Measurements from ENCODE around the gene ANO3. TPM values are rescaled to one million over a fixed set of nuclear protein-coding genes. Genes with fewer than 3 reads are reported as not detected.

Gene ANO3
- total and polyA plus RNA-seq, 4 experiments from 2014 or later, result not detected

GRCh38 chr11:26319906-26320305 lies 12.0 kb upstream of the ANO3 start:
- Mint-ChIP-seq H3K27me3 (no peaks in the 10 kb centered on the region), H3K27ac (no peak overlapping the region), H3K4me3 (no peak overlapping the region), H3K4me1 (no peaks in the 10 kb centered on the region), H3K9me3 (peaks cover 0 to 4% (median 0%) of the 10 kb centered on the region in 8 donors), H3K36me3 (no peaks in the 10 kb centered on the region)
- intact Hi-C loops (cut with micrococcal nuclease), result no loop called here
- no peak overlapping the region for H3K27ac ChIP-seq (ENCODE audit: low read depth, low read length)
- no peaks in the 10 kb centered on the region for H3K4me1 ChIP-seq (ENCODE audit: insufficient read depth, low read length)
- no peak for DNase-seq
- ChIA-PET POLR2A (ENCODE audit: partially characterized antibody) (no interaction called here), CTCF (ENCODE audit: partially characterized antibody) (no interaction called here)
- H3K36me3 ChIP-seq (ENCODE audit: insufficient read depth, low read length), result no peaks in the 10 kb centered on the region
- H3K4me3 ChIP-seq (ENCODE audit: low read length in 2 of 2), result no peak overlapping the region
- H3K27me3 ChIP-seq (ENCODE audit: insufficient read depth, low read length), result no peaks in the 10 kb centered on the region
- H3K9me3 ChIP-seq (ENCODE audit: control insufficient read depth in 1 of 2, low read length in 2 of 2), result no peaks in the 10 kb centered on the region

GRCh38 chr11:26321516-26321915 lies 10.4 kb upstream of the ANO3 start:
- H3K9me3 ChIP-seq (ENCODE audit: control insufficient read depth in 1 of 2, low read length in 2 of 2), result no peaks in the 10 kb centered on the region
- POLR2A ChIA-PET (ENCODE audit: partially characterized antibody), result no interaction called here
- H3K27ac ChIP-seq (ENCODE audit: low read depth, low read length), result no peak overlapping the region
- H3K36me3 ChIP-seq (ENCODE audit: insufficient read depth, low read length), result no peaks in the 10 kb centered on the region
- Mint-ChIP-seq H3K4me1 (no peaks in the 10 kb centered on the region), H3K27ac (no peak overlapping the region), H3K9me3 (peaks cover 0 to 4% (median 0%) of the 10 kb centered on the region in 8 donors), H3K27me3 (no peaks in the 10 kb centered on the region), H3K4me3 (no peak overlapping the region), H3K36me3 (no peaks in the 10 kb centered on the region)
- CTCF ChIA-PET (ENCODE audit: partially characterized antibody), result no interaction called here
- DNase-seq, result no peak
- intact Hi-C loops (cut with micrococcal nuclease), result no loop called here
- H3K4me1 ChIP-seq (ENCODE audit: insufficient read depth, low read length), result no peaks in the 10 kb centered on the region
- H3K27me3 ChIP-seq (ENCODE audit: insufficient read depth, low read length), result no peaks in the 10 kb centered on the region
- H3K4me3 ChIP-seq (ENCODE audit: low read length in 2 of 2), result no peak overlapping the region

DNA sequence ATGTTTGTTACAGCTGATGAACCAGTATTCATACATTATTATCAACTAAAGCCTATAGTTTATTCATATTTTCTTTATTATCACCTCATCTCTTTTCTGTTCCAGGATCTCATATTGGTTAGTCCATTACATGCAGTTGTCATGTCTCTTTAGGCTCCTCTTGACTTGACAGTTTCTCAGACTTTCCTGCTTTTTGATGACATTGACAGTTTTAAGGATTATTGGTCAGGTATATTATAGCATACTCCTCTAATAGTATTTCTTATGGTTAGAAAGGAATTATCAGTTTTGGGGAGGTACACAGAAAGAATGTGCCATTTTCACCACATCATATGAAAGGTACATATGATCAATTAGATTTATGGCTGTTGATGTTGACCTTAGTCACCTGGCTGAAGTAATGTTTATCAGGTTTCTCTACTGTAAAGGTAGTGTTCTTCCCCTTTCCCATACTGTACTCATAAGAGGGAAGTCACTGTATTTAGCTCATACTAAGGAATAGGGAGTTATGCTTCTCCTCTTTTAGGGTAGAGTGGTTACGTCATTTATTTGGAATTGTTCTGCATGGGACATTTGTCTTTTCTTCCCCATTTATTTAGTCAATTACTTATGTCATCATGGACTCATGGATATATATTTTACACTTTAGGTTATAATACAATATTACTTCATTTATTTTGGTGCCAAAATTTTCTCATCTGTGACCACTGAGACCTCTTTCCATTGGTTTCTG lies 9.4 kb upstream of the ANO3 start:
- H3K27me3 Mint-ChIP-seq, result no peaks in the 10 kb centered on the region
- H3K36me3 Mint-ChIP-seq, result no peaks in the 10 kb centered on the region
- peaks cover 0 to 2% (median 0%) of the 10 kb centered on the region in 8 donors for H3K9me3 Mint-ChIP-seq
- H3K27me3 ChIP-seq (ENCODE audit: insufficient read depth, low read length), result no peaks in the 10 kb centered on the region
- H3K4me1 ChIP-seq (ENCODE audit: insufficient read depth, low read length), result no peaks in the 10 kb centered on the region
- no peak overlapping the region for H3K27ac ChIP-seq (ENCODE audit: low read depth, low read length)
- CTCF ChIA-PET (ENCODE audit: partially characterized antibody), result no interaction called here
- DNase-seq, result no peak
- POLR2A ChIA-PET (ENCODE audit: partially characterized antibody), result no interaction called here
- H3K4me1 Mint-ChIP-seq, result no peaks in the 10 kb centered on the region
- no peaks in the 10 kb centered on the region for H3K9me3 ChIP-seq (ENCODE audit: control insufficient read depth in 1 of 2, low read length in 2 of 2)
- no peak overlapping the region for H3K4me3 Mint-ChIP-seq
- intact Hi-C loops (cut with micrococcal nuclease), result no loop called here
- H3K36me3 ChIP-seq (ENCODE audit: insufficient read depth, low read length), result no peaks in the 10 kb centered on the region
- no peak overlapping the region for H3K27ac Mint-ChIP-seq
- no peak overlapping the region for H3K4me3 ChIP-seq (ENCODE audit: low read length in 2 of 2)

GRCh38 chr11:26323837-26324236 lies 8.1 kb upstream of the ANO3 start:
- H3K4me3 ChIP-seq (ENCODE audit: low read length in 2 of 2), result no peak overlapping the region
- H3K27ac ChIP-seq (ENCODE audit: low read depth, low read length), result no peak overlapping the region
- Mint-ChIP-seq H3K27ac (no peak overlapping the region), H3K4me3 (no peak overlapping the region), H3K27me3 (no peaks in the 10 kb centered on the region), H3K4me1 (no peaks in the 10 kb centered on the region), H3K36me3 (no peaks in the 10 kb centered on the region), H3K9me3 (peaks cover 0 to 2% (median 0%) of the 10 kb centered on the region in 8 donors)
- CTCF ChIA-PET (ENCODE audit: partially characterized antibody), result no interaction called here
- no peaks in the 10 kb centered on the region for H3K4me1 ChIP-seq (ENCODE audit: insufficient read depth, low read length)
- no peaks in the 10 kb centered on the region for H3K9me3 ChIP-seq (ENCODE audit: control insufficient read depth in 1 of 2, low read length in 2 of 2)
- H3K27me3 ChIP-seq (ENCODE audit: insufficient read depth, low read length), result no peaks in the 10 kb centered on the region
- DNase-seq, result no peak
- H3K36me3 ChIP-seq (ENCODE audit: insufficient read depth, low read length), result no peaks in the 10 kb centered on the region
- intact Hi-C loops (cut with micrococcal nuclease), result no loop called here
- POLR2A ChIA-PET (ENCODE audit: partially characterized antibody), result no interaction called here

- no peak overlapping the region for H3K27ac Mint-ChIP-seq
- ChIA-PET CTCF (ENCODE audit: partially characterized antibody) (no interaction called here), POLR2A (ENCODE audit: partially characterized antibody) (no interaction called here)
- intact Hi-C loops (cut with micrococcal nuclease), result no loop called here
- H3K27ac ChIP-seq (ENCODE audit: low read depth, low read length), result no peak overlapping the region
- no peaks in the 10 kb centered on the region for H3K36me3 Mint-ChIP-seq
- no peaks in the 10 kb centered on the region for H3K27me3 ChIP-seq (ENCODE audit: insufficient read depth, low read length)
- no peaks in the 10 kb centered on the region for H3K9me3 ChIP-seq (ENCODE audit: control insufficient read depth in 1 of 2, low read length in 2 of 2)
- H3K27me3 Mint-ChIP-seq, result no peaks in the 10 kb centered on the region
- no peaks in the 10 kb centered on the region for H3K4me1 Mint-ChIP-seq
- no peaks in the 10 kb centered on the region for H3K36me3 ChIP-seq (ENCODE audit: insufficient read depth, low read length)
- no peaks in the 10 kb centered on the region for H3K4me1 ChIP-seq (ENCODE audit: insufficient read depth, low read length)
- no peak for DNase-seq
- peaks cover 0 to 5% (median 0%) of the 10 kb centered on the region in 8 donors for H3K9me3 Mint-ChIP-seq
- no peak overlapping the region for H3K4me3 ChIP-seq (ENCODE audit: low read length in 2 of 2)
- H3K4me3 Mint-ChIP-seq, result no peak overlapping the region
These were observed 7.7 kb upstream of the ANO3 start for GRCh38 chr11:26324270-26324669.

- no peaks in the 10 kb centered on the region for H3K4me1 ChIP-seq (ENCODE audit: insufficient read depth, low read length)
- intact Hi-C loops (cut with micrococcal nuclease), result no loop called here
- Mint-ChIP-seq H3K9me3 (peaks cover 0 to 7% (median 2%) of the 10 kb centered on the region in 8 donors), H3K4me3 (no peak overlapping the region), H3K36me3 (no peaks in the 10 kb centered on the region), H3K27me3 (no peaks in the 10 kb centered on the region), H3K4me1 (no peaks in the 10 kb centered on the region), H3K27ac (no peak overlapping the region)
- H3K4me3 ChIP-seq (ENCODE audit: low read length in 2 of 2), result no peak overlapping the region
- no peaks in the 10 kb centered on the region for H3K9me3 ChIP-seq (ENCODE audit: control insufficient read depth in 1 of 2, low read length in 2 of 2)
- no peak for DNase-seq
- no peaks in the 10 kb centered on the region for H3K27me3 ChIP-seq (ENCODE audit: insufficient read depth, low read length)
- POLR2A ChIA-PET (ENCODE audit: partially characterized antibody), result no interaction called here
- no peaks in the 10 kb centered on the region for H3K36me3 ChIP-seq (ENCODE audit: insufficient read depth, low read length)
- CTCF ChIA-PET (ENCODE audit: partially characterized antibody), result no interaction called here
- H3K27ac ChIP-seq (ENCODE audit: low read depth, low read length), result no peak overlapping the region
These were observed 5.0 kb upstream of the ANO3 start for GRCh38 chr11:26326793-26327400.

DNA sequence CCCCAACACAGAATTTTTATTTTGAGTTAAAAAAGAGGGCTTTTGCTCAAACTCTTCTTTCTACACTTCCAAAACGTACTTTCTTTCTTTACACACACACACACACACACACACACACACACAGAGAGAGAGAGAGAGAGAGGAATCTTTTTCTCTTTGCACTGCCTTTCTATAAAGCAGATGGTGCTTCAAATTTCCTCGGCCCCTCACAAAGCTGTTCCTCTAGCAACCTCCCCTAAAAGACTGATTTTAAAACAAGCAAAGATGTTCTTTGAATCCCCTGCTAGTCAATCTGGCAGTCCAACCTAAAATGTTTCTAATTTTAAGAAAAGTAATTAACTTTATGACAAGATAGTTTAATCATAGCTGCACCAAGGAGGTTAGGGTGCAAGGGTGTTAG lies 2.7 kb upstream of the ANO3 start:
- H3K36me3 ChIP-seq (ENCODE audit: insufficient read depth, low read length), result no peaks in the 10 kb centered on the region
- Mint-ChIP-seq H3K9me3 (peaks cover 0 to 9% (median 3%) of the 10 kb centered on the region in 8 donors), H3K27ac (no peak overlapping the region), H3K27me3 (no peaks in the 10 kb centered on the region), H3K4me3 (no peak overlapping the region), H3K4me1 (peaks cover 0 to 1% (median 0%) of the 10 kb centered on the region in 4 donors), H3K36me3 (no peaks in the 10 kb centered on the region)
- DNase-seq, result no peak
- H3K27me3 ChIP-seq (ENCODE audit: insufficient read depth, low read length), result no peaks in the 10 kb centered on the region
- no peaks in the 10 kb centered on the region for H3K4me1 ChIP-seq (ENCODE audit: insufficient read depth, low read length)
- ChIA-PET CTCF (ENCODE audit: partially characterized antibody) (no interaction called here), POLR2A (ENCODE audit: partially characterized antibody) (no interaction called here)
- intact Hi-C loops (cut with micrococcal nuclease), result no loop called here
- H3K27ac ChIP-seq (ENCODE audit: low read depth, low read length), result no peak overlapping the region
- no peak overlapping the region for H3K4me3 ChIP-seq (ENCODE audit: low read length in 2 of 2)
- no peaks in the 10 kb centered on the region for H3K9me3 ChIP-seq (ENCODE audit: control insufficient read depth in 1 of 2, low read length in 2 of 2)

Data from CD4-positive, alpha-beta memory T cell (primary cell).